GM18858 (cell line): ENCODE results near the gene COL23A1.

Source experiments
- ATAC-seq: cut with Tn5 transposase; IDR thresholded peaks from one replicate; pipeline ENCODE4 v1.9.1; 2021; ENCODE audit not compliant: unreplicated experiment

The COL23A1 gene

GRCh38 chr5:178479261-178479660, 110.9 kb downstream of the COL23A1 start:
- no peak for ATAC-seq

DNA sequence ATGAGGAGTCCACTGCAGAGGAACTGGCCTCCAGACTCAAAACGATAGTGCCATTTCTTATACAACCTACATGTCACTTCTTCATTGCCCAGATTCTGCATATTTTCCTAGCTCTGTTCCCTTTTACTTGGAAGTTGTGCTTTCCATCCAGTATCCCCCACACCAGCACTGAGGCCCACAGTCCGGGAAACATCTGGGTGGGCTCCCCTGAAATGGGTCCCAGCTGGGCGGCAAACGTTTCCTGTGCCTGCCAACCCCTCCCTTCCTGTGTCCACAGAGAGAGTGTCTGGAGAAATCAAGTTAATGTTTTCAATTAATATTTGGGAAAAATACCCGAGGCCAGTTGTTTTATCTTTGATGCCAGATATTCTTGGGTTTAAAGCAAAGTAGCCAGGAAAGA, 111.8 kb downstream of the COL23A1 start:
- ATAC-seq = no peak

GRCh38 chr5:178477802-178478201, 112.4 kb downstream of the COL23A1 start:
- ATAC-seq = no peak

DNA sequence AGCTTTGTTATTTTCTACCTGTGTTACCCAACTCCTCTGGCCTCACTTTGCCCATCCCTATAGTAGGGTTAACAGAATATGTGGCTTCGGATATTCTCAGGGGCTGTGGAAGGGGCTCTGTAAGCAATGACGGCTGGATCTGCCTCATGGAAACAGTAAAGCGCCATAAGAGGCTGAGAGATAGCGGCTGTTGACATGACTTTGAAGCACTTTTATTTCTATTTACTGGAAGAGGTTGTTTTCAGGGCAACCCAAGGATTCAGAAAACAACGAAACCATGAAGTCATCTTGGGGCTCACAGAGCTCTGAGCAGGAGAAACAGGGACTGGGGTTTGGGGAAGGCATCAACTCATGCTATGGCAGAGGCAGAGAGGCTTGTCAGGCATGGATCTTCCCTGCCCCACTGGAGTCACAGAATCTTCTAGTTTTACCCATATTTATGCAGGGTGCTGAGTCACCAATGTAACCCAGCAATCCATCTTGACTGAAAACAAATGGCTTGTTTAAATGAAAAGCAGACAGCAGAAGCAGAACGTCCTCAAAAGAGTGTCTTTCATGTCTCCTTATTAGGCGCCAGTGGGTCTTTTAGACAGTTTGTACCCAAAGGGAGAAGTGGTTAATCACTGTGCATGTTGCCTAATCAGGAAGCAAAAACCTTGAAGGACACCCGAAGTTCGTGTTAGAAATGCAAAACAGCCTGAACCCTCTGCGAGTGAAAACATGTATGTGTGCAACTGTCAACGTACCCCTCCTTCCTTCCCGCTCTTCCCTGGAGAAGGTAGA, 113.0 kb downstream of the COL23A1 start:
- no peak for ATAC-seq

- ATAC-seq = no peak
These were observed 113.7 kb downstream of the COL23A1 start for GRCh38 chr5:178476531-178476930.

GRCh38 chr5:178475422-178475821, 114.8 kb downstream of the COL23A1 start:
- no peak for ATAC-seq

DNA sequence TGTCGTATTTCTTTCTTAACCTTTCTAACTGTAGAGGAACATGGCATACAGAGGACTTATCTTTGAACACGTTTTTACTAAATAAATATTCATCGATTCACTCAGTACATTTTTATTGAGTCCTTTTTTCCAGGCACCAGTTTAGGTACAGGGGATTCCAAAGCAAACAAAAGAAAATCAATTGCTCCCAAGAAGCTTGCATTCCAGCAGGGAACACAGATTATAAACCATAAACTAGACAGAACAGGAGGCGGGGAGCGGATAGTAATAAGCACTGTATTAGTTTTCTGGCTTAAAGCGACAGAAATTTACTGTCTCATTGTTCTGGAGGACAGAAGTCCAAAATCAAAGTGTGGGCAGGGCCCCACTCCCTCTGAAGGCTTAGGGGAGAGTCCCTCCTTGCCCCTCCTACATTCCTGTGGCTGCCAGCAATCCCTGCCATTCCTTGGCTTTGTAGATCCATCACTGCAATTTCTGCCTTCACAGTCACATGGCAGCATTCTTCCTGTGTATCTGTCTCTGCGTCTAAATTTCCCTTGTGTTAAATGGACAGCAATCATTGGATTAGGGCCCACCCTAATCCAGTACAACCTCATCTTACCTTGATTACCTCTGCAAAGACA, 115.5 kb downstream of the COL23A1 start:
- ATAC-seq = no peak

DNA sequence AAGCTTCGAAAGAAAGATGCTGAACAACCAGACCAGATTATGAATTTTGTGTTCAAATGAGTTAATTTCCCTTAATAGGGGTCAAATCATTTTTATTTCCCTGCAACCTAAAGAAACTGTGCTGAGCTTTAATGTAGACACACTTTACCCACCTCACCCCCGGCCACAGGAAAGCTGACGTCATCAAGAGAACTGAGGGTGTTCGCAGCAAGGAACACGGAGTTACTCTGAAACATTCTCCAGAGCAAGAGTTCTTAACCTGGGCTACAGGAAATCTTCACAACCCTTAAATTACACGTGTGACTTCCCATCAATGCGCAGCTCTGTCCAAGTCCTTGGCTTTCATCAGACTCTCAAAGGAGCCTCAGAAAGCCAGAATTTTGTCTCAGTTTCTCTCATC, 116.3 kb downstream of the COL23A1 start:
- ATAC-seq = no peak

GRCh38 chr5:178472138-178472537, 118.1 kb downstream of the COL23A1 start:
- no peak for ATAC-seq

- ATAC-seq = no peak
These were observed 118.5 kb downstream of the COL23A1 start for GRCh38 chr5:178471711-178472110.

DNA sequence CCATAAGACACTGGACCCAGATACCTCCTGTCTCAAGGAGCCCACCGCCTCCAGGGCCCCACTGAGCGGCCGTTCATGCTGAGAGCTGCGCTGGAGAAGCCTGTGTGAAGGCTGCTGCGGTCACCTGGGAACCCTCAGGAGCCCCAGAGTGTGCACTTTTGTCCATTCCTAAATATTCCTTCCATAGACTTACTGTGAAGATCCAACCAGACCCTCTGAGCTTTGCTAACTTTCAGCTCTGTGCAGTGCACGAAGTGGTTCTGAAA, 119.5 kb downstream of the COL23A1 start:
- no peak for ATAC-seq

DNA sequence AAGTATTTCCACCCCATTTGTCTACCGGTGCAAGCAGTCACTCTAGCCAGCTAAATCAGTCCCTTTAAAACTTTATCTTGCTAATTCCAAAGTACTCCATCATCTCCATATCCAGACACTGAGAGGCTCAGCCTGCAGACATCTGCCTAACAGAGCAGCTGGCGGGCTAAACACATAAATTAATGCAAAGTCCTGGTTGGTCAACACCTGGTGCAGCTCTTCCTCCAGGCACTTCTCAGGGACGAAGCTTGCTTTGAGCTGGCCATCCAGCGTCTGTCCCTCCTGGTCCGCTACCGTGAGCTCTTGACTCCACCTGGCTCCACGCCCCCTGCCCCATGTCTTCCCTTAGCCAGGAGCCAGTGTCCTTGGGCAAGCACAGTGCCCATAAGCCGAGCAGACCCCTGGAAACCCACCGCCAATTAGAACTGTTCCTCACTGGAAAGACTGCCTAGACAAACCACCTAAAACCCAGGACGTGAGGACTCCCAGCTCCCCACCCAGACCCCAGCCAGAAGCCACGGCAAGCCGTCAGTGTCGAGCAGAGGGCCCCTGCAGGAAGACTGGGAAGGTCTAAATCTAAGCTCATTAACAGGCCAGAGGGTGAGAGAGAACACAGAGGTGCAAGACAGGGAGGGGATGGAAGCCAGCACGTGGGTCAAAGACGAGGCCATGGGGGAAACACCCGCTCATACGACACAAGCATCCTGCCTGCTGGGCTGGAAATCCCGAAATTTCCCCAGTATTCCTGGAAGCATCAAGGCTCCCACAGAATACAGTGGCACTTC, 120.0 kb downstream of the COL23A1 start:
- no peak for ATAC-seq

DNA sequence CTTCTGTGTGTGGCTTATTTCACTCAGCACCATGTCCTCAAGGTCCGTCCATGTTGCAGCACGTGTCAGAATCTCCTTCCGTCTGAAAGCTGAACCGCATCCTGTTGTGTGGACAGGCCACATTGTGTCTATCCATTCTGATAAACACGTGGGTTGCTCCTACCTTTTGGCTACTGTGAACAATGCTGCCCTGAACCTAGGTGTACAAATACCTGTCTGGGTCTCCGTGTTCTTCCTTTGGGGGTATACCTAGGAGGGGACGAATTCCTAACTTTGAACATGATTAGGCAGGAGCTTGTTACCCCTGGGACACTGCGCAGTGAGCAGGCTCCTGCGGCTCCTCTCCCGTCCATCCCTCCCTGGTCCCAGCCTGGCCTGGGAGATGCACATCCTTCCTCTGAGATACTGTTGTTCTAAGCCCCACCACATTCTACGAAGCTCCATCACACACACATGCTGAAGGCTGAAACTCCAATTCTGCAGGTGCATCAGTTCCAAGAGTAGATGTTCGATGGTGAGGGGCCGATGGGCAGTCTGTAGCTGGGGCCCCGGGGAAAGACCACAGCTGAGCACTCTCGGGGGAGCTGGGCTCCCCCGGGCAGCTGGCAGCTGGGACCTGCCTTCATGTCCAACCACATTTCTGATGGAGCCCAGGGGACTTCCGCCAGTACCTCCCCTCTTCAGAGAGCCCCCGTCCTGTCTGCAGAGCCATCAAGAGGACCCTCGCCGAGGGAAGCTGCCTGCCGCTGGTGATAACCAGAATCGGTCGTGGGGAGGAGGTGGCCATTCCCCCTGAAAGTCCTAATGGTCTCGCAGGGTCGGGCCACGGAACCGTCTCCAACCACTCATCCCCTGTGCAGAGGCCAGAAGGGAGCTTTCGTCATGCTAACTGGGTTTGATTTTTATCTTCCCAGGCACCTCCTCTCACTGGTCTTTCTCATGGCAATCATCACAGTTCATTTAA, 120.9 kb downstream of the COL23A1 start:
- ATAC-seq = no peak

DNA sequence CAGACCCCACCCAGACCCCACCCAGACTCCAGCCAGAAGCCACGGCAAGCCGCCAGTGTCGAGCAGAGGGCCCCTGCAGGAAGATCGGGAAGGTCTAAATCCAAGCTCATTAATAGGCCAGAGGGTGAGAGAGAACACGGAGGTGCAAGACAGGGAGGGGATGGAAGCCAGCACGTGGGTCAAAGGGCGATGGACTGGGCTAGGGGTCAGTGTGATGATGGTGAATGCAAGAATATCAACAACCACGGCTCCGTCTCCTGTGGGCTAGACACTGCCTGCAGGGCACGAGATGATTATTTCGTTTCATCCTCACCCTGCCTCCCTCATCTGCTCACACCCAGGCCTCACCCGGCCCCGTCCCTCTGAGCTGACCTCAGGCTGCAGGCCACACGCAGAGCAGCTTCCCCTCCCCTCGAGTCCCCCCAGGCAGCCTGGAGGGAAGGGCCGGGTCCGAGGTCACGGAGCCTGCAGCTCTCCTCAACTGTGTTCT, 122.0 kb downstream of the COL23A1 start:
- ATAC-seq = no peak

DNA sequence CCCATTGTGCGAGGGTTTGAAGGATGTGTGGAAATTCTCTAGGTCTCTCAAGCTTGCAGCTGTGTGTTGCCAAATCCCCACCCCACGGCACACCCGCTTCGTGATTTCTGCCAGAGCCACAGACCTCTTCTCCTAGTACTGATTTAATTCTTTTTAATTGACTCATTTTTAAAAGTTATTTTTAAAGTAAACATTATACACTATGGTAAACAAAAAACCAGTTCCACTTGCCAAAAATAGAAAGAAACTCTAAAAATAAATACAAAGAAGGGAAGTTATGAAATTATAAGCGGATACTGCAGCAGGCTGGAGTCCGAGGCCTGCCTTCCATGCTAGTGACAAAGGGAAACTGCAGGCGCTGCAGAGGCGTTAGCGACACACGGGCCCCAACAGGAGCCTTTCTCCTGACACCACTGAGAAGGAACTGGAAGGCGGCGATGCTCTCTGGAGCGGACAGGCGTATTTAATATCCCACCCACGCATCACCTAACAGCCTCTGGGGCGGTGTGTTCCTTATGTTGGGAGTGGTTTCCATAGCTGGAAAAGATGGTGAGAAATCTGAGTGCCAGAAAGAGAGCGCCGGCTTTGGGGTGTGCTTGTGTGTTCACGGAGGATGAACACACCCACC, 122.5 kb downstream of the COL23A1 start:
- ATAC-seq = no peak

DNA sequence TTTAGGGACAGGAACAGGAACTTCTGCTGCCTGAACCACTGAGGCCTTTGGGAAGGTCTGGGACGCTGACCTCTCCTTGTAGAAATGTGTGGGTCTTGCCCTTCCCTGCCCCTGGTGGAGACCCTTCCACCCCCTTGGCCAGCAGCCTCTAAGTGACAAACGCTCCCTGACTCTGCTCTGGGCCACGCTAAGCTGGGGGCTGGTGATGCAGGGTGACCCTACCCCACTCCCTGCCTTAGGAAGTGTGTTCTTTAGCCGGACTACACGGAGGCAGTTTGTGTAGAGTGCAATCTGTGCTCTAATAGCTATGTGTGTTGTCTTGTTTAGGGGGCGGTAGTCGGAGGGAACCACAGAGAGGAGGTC, 123.0 kb downstream of the COL23A1 start:
- ATAC-seq = no peak

- no peak for ATAC-seq
These were observed 123.9 kb downstream of the COL23A1 start for GRCh38 chr5:178466342-178466741.

GRCh38 chr5:178465861-178466288, 124.3 kb downstream of the COL23A1 start:
- ATAC-seq = no peak

DNA sequence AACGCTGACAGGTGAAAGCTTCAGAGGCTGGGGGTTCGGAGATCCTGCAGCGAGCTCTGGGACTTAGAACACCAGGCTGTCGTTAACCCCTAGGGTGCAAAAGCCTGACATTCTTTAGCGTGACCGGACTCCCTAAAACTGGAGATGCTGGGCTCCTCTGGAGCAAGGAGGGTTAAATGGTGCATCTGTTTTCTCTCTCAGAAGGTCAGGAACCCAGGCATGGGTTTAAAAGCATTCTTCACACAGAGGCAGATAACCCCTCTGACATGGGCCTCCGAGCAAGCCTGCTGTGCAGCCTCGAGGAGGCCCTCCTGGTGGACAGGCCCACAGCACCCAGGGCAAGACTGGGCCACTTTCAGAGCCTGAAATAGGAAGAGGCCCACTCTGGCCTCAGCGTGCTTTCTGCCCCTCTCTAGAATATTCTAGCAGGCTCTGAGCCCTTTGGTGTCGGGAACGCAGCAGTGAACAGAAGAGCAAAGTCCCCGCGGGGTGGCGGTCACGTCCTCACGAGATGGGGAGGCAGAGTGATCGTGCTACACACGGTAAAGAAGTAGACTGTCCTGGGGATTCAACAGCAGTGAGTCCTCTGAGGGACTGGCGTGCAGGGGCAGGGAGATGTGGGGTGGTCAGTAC, 124.8 kb downstream of the COL23A1 start:
- no peak for ATAC-seq

GRCh38 chr5:178464431-178465048, 125.7 kb downstream of the COL23A1 start:
- no peak for ATAC-seq
